8988T (cell line): ENCODE data around the gene CHKB.
A peak's percentile ranks its signal among the peaks of the same experiment; 100 is the strongest.
"Not testable (repeated sequence)": the region's sequence is repeated elsewhere in the genome, so short reads cannot be mapped to it uniquely, and the experiment has no call there.

ENCODE experiments used
- DNase-seq: peaks from one replicate; pipeline ENCODE4 v3.0.0; 2011

CHKB gene, protein sequence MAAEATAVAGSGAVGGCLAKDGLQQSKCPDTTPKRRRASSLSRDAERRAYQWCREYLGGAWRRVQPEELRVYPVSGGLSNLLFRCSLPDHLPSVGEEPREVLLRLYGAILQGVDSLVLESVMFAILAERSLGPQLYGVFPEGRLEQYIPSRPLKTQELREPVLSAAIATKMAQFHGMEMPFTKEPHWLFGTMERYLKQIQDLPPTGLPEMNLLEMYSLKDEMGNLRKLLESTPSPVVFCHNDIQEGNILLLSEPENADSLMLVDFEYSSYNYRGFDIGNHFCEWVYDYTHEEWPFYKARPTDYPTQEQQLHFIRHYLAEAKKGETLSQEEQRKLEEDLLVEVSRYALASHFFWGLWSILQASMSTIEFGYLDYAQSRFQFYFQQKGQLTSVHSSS

GRCh38 chr22:50582493-50583293 lies at the start of gene CHKB:
CHKB (minus strand) TSS chr22:50582849; CDS start chr22:50582781, 68 bp downstream.
- DNase-seq: peak; percentile 95

- DNase-seq: no peak
Measured at GRCh38 chr22:50630376-50630775, 47.7 kb upstream of the CHKB start.

DNA sequence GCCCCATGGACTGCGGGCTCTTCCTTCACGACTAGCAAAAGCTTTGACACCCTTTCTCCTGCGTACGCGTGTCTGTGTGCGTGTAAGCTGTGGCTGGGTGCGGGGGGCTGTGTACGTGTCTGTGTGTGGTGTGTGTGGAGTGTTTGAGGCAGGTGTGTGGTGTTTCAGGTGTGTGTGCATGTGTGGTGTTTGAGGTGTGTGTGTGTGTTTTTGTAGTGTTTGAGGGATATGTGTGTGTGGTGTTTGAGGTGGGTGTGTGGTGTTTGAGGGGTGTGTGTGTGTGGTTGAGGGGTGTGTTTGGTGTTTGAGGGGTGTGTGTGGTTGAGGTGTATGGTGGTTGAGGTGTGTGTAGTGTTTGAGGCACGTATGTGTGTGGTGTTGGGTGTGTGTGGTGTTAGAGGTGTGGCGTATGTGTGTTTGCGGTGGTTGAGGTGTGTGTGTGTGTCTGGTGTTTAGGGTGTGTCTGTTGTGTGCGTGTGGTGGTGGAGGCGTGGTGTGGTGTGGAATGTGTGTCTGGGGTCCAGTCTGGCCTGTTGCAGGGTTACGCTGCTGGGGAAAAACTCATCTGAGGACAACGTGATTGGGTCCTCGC lies 46.0 kb upstream of the CHKB start:
- DNase-seq: no peak

GRCh38 chr22:50627642-50628542 lies 45.2 kb upstream of the CHKB start, which contains the start of gene ARSA:
ARSA (minus strand) TSS chr22:50628152; CDS start chr22:50627779, 373 bp downstream.
- no peak for DNase-seq

DNA sequence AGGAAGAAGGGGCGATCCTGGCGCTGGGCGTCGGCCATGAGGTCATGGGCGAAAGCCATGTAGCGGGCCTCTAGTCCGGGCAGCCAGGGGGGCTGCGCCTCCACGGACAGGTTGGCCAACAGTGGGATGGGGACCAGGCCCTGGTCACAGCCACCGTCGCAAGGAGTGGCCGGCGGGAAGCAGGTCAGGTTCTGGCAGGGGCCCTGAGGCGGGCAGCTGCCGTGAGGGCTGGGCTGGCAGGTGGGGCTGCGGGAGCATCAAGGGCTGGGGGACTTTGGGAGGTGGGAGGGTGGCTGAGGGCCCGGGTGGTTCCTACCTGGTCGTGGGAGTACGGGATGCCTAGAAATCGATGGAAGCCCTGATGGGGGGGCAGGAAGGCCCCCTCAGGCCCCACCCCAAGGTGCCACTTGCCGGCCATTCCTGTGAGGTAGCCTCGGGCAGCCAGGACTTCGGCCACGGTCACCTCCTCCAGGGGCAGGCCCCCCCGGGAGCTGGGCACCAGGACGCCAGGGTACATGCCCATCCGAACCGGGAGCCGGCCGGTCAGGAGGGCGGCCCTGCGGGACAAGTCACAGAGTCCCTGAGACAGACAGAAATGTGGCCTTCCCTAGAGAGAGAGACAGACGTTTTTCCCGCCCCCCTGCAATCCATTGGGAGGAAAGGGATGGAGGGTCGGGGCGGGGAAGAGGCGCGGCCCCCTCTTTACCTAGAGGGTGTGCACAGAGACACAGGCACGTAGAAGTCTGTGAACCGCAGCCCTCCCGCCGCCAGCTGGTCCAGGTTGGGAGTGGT lies 44.4 kb upstream of the CHKB start:
- no peak for DNase-seq

- no peak for DNase-seq
Measured at GRCh38 chr22:50626314-50626849, 43.7 kb upstream of the CHKB start.

DNA sequence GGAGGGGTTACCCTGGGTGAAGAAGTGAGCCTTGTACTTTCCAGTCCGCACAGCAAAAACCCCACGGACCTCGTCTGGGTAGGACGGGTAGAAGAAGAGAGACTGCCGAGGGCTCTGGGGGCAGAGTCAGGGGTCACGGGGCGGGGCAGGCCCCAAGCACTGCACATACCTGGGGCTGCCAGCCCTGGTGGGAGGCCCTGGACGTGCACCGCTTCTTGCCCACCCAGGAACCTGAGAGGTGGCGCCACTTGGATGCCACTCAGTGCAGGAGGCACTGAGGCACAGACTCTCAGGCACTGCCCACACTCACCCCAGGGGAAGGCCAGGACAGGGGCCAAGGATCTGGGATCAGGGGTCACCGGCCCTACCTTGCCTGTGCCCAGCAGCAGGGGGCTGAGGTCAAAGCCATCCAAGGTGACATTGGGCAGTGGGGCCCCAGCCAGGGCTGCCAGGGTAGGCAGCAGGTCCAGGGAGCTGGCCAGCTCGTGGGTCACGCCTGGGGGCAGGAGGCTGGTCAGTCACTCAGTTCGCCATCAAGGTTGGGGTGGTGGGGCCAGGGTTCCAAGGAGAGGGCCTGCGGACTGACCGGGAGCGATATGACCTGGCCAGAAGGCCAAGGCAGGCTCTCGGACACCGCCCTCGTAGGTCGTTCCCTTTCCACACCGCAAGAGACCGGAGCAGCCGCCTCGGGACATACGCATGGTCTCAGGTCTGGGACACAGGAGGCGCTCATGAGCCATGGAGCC lies 43.1 kb upstream of the CHKB start:
- no peak for DNase-seq

DNA sequence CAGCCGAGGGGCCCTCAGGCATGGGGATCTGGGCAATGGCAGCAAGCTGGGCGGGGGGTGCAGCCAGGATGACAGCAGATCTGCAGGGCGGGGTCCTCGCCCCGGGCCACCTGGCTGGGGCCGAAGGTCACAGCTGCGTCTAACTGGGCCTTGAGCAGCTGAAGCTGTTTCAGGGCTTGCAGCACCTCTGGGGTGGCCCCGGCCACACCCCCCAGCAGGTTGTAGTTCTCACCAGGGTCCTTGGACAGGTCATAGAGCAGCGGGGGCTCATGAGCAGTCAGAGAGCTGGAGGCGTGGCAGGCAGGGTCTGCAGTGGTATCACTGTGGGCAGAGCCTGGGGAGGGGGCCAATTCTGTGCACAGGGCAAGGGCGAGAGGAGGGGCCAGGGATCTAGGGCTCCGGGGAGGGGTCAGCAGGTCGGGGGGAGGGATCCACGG lies 42.5 kb upstream of the CHKB start:
- DNase-seq: no peak

DNA sequence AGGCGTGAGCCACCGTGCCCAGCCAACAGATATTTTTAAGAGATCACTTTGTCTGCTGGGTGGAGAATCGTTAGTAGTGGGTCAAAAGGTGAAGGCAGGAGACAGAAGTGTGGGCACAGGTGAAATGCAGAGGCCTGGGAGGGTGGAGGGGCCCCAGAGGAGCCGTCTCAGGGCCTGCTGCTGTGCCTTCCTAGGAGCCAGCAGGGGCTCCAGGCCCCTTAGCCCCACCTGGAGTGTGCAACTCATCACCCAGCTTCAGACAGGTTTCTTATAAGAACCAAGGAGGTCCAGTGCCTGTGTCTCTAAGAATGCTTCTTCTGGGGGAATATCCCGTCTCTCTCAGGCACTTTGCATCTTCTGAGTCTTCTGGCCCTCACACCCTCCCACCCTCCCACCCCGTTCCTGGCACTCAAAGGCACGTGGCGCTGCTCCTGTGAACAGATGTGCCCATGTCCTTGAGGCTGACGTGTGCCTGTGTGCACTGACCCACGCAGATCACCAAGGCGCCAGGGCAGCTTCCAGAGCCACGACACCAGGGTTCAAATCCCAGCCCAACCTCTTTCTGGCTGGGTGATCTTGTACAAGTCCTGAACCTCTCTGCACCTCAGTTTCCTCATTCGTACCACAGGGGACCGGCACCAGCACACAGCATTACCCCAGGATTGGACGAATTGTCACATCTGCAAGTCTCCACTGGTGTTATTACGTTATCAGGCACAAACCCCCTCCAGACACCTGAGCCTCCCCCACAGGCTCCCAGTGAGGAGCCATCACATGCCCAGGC lies 41.9 kb upstream of the CHKB start:
- DNase-seq: no peak

DNA sequence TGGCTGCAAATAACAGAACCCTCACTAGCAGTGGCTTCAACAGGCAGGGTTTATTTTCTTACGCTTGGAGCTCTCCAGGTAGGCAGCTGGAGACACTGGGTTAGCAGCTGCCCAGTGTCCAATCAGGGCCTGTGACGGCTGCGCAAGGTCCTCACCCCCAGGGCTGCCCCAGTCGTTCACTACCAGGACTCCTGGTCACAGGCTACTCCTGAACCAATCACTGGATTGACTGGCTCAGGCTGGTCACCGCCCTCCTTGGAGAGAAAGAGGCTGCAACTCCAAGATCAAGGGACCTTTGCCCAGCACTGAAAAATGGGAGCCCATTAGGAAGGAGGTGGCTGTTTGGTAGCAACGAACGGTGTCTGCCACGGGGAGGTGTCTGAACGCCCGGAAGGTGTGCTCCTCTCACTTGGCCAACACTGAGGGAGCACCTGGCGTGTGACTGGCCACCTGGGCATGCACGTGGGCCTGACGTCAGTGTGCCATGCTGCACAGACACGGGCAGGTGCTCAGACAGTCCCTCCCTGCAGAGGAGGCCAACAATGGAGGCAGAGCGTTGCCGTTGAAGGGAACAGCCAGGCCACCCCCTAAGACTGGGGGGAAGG lies 40.2 kb upstream of the CHKB start:
- no peak for DNase-seq

GRCh38 chr22:50621948-50622722 lies 39.5 kb upstream of the CHKB start:
- DNase-seq: no peak

DNA sequence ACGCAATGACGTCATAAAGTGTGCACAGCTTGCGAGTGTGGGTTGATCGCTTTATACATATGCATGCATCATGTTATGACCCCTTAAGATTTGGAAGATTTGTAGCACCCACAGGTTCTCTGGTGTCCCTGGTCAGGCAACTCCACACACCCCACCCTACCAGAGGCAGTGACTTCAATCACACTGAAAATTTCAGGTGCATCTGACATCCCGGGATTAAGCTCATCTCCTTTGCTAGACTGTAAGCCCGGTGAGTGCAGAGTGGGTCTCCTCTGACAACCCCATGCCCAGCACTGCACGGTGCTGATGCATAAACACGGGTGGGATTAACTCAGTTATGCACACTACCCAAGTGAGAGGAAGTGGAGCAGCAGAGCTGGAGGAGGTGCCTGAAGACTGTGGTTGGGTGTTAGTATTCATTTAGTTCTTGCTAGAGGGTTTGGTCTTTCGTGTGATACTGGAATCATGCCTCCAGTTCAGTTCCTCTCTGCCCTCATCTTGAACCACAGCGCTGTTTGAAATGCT lies 38.8 kb upstream of the CHKB start:
- no peak for DNase-seq

- peak; percentile 41 for DNase-seq
Measured at GRCh38 chr22:50620593-50621355, 38.1 kb upstream of the CHKB start.

DNA sequence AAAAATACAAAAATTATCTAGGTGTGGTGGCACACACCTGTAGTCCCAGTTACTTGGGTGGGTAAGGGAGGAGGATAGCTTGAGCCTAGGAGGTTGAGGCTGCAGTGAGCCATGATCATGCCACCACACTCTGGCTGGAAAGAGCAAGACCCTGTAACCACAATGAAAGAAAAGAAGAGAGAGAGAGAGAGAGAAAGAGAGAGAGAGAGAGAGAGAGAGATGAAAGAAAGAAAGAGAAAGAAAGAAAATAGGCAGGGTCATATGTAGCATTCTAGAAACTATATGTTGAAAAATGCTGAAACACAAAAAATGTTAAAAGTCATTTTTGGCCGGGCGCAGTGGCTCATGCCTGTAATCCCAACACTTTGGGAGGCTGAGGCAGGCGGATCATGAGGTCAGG lies 31.6 kb upstream of the CHKB start:
- not testable (repeated sequence) for DNase-seq

- DNase-seq: no peak
Measured at GRCh38 chr22:50613291-50613981, 30.8 kb upstream of the CHKB start.

DNA sequence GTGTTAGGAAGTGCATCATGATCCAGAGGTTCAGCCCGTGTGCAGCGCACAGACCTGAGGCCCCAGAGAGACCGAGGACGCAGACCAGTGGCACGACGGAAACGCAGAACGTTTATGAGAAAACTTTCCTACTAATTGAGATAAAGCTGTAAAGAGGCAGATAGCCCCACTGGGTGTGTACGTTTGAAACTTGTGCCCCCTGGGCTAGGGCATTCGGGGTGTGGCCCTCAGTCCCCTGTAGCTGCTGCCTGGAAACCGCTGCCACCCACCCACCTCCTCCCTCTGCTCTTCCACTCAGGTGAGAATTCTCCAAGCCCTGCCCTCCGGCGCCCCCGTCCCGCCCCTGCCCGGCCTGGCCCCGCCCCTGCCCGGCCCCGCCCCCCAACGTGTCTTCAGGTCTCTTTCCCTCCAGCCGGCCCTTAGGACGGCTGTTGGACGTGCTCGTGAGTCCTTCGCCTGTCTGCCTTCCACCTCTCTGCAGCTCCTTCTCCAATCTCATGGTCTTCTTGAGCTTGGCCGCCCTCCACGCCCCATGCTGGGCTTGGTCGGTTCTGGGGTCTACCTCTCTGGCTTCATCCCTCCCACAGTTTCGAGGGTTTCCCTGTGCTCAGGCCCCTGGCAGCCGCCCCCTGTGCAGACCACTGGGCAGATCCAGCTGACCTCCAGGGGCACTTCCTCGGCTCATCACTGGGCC lies 30.0 kb upstream of the CHKB start:
- no peak for DNase-seq
